HG02884 (cell line): ENCODE results near the gene MAPT.
"Not testable (repeated sequence)": the region's sequence is repeated elsewhere in the genome, so short reads cannot be mapped to it uniquely, and the experiment has no call there.

Experiments
- ATAC-seq: cut with Tn5 transposase; IDR thresholded peaks from one replicate; pipeline ENCODE4 v1.9.1; 2021; ENCODE audit warnings: mild to moderate bottlenecking, moderate library complexity; ENCODE audit not compliant: unreplicated experiment

Gene MAPT

GRCh38 chr17:45861165-45861564 is 33.2 kb upstream of the MAPT start:
- no peak for ATAC-seq

- not testable (repeated sequence) for ATAC-seq
Measured at GRCh38 chr17:45862127-45862526, 32.2 kb upstream of the MAPT start.

- ATAC-seq = no peak
Measured at GRCh38 chr17:45863857-45864654, 30.3 kb upstream of the MAPT start.

- ATAC-seq = no peak
Measured at GRCh38 chr17:45867171-45867570, 27.2 kb upstream of the MAPT start.

GRCh38 chr17:45867702-45868101 is 26.7 kb upstream of the MAPT start:
- no peak for ATAC-seq

- no peak for ATAC-seq
Measured at GRCh38 chr17:45868276-45868675, 26.1 kb upstream of the MAPT start.

- no peak for ATAC-seq
Measured at GRCh38 chr17:45869676-45870341, 24.5 kb upstream of the MAPT start.

GRCh38 chr17:45870342-45870974 is 23.9 kb upstream of the MAPT start:
- no peak for ATAC-seq

GRCh38 chr17:45871718-45872117 is 22.6 kb upstream of the MAPT start:
- no peak for ATAC-seq

- no peak for ATAC-seq
Measured at GRCh38 chr17:45873728-45874127, 20.6 kb upstream of the MAPT start.

GRCh38 chr17:45874151-45874550 is 20.2 kb upstream of the MAPT start:
- no peak for ATAC-seq

- no peak for ATAC-seq
Measured at GRCh38 chr17:45876539-45876938, 17.8 kb upstream of the MAPT start.

- ATAC-seq = no peak
Measured at GRCh38 chr17:45877467-45877866, 16.9 kb upstream of the MAPT start.

GRCh38 chr17:45883063-45883462 is 11.3 kb upstream of the MAPT start:
- ATAC-seq = no peak

- no peak for ATAC-seq
Measured at GRCh38 chr17:45886852-45887251, 7.5 kb upstream of the MAPT start.

GRCh38 chr17:45888392-45888791 is 6.0 kb upstream of the MAPT start:
- no peak for ATAC-seq

GRCh38 chr17:45889579-45889978 is 4.8 kb upstream of the MAPT start:
- no peak for ATAC-seq

GRCh38 chr17:45893725-45894021 is 681 bp upstream of the MAPT start:
- ATAC-seq = no peak

GRCh38 chr17:45895304-45895968 is 1.1 kb downstream of the MAPT start:
- ATAC-seq = no peak

GRCh38 chr17:45895969-45896785 is 1.8 kb downstream of the MAPT start:
- no peak for ATAC-seq
